Stomach (tissue), 9 donors: ENCODE data around the gene PON2. TPM values are rescaled to one million over a fixed set of nuclear protein-coding genes. Genes with fewer than 3 reads are reported as not detected.

Experiments
- DNase-seq, 2 donors: peaks; one replicate each; pipeline versions ENCODE4 v3.0.0 to v3.0.0-alpha.2; 2013 to 2019
- H3K27ac ChIP-seq, 5 donors: fragments of 200-600 bp in 4 of 5; sonication (generic) in 4 of 5; one replicate each; pipeline ENCODE4 v1.5.1; 2013 to 2019; ENCODE audit warnings: mild to moderate bottlenecking in 1 of 5, moderate library complexity in 1 of 5
- H3K27me3 ChIP-seq, 3 donors: fragments of 200-600 bp; sonication (generic); one replicate each; pipeline ENCODE4 v1.5.1; 2017 to 2019; ENCODE audit warnings: mixed run types in 1 of 3
- H3K36me3 ChIP-seq, 4 donors: fragments of 200-600 bp; sonication (generic); 1 replicate in 3 of 4; 2 replicates in 1 of 4; pipeline ENCODE4 v1.5.1; 2016 to 2019
- H3K4me1 ChIP-seq, 4 donors: fragments of 200-600 bp; sonication (generic); one replicate each; pipeline ENCODE4 v1.5.1; 2016 to 2019
- H3K4me3 ChIP-seq, 4 donors: fragments of 200-600 bp; sonication (generic) in 3 of 4; one replicate each; pipeline ENCODE4 v1.5.1; 2016 to 2019; ENCODE audit warnings: mild to moderate bottlenecking in 1 of 4
- H3K9me3 ChIP-seq, 4 donors: fragments of 200-600 bp; sonication (generic); one replicate each; pipeline ENCODE4 v1.5.1; 2016 to 2019
- EP300 ChIP-seq: sonication (generic); formaldehyde crosslinking; IDR thresholded peaks from one replicate; pipeline ENCODE4 v1.6.1; 2017; ENCODE audit warnings: antibody characterized with exemption
- POLR2A ChIP-seq, 4 donors: fragments of 450-650 bp; IDR thresholded peaks; one replicate each; pipeline ENCODE4 v1.6.1; 2016; ENCODE audit warnings: antibody characterized with exemption in 4 of 4, control low read depth in 2 of 4, mild to moderate bottlenecking in 1 of 4, moderate library complexity in 1 of 4
- POLR2AphosphoS5 ChIP-seq, 3 donors: sonication (generic); formaldehyde crosslinking; IDR thresholded peaks; one replicate each; pipeline ENCODE4 v1.6.1; 2016; ENCODE audit warnings: antibody characterized with exemption in 3 of 3
- WGBS, 5 donors: extraction: QIAGEN DNeasy Blood & Tissue Kit in 3 of 5; methylation state at CpG; one replicate each; pipeline versions ENCODE4 v1.1.5 to v1.1.7; 2013 to 2018; 5-methylcytosine and 5-hydroxymethylcytosine counted together
- intact Hi-C: fragments of 100-400 bp; cut with DNase I; formaldehyde crosslinking; loops from one replicate; pipeline ENCODE4 v1.15.1; 2023; ENCODE audit warnings: low total_unique reads
- polyA plus RNA-seq, 3 donors: library from polyadenylated mRNA; stranded (reverse); fragments of 200-250 nt; gene quantifications; one replicate each; pipeline ENCODE4 v1.2.3, GENCODE V29; 2013
- total RNA-seq, 5 donors: library from RNA; depleted of rRNA; stranded (reverse); fragments of >200 nt; gene quantifications; one replicate each; pipeline versions ENCODE4 v1.1.0 to v1.2.3, GENCODE V29; 2014 to 2016
- TF ChIP-seq, protein P1 (sequence below), 7 experiments: fragments of 450-650 bp in 4 of 7; fragments of 200-600 bp in 3 of 7; sonication (generic) in 3 of 7; IDR thresholded peaks; one replicate each; pipeline ENCODE4 v1.5.1; 2016 to 2019; ENCODE audit warnings: antibody characterized with exemption in 7 of 7, control low read depth in 2 of 7, mild to moderate bottlenecking in 1 of 7
- donor health status: healthy with polysubstance abuse.
- donor health status: Bipolar disorder and iron deficiency.
- donor health status: healthy.

The PON2 gene
- total and polyA plus RNA-seq, 8 donors: 6.3 to 151 (median 34.0) TPM

DNA sequence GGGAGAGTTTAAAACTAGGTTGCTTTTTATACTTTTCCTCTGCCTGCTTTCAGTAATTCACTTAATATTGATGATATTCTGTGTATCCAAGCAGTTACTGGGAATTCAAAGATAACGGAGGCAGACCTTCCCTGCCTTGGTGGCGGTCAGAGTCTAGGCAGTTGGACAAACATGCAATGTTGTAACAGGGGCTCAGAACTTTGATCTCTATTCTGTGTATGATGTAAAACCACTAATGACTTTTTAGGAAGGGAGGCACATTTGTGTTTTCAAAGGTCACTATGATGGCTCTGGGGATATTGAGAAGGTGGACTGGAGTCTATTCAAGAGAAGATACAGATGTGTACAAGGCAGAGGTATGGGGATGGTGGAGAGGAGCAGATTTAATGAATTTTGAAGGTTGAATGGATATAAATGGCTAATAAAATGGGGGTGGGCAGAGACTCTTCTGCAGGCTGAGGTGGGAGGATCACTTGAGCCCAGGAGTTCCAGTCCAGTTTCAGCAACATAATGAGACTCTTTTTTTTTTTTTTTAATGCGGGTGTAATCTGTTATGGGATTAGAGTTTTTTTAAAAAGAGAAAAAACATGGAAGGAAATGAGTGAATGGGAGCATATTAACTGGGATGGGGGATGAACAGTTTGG is 5.7 kb upstream of the PON2 start:
- Histone ChIP-seq H3K9me3 (no peaks in the 10 kb centered on the region), H3K4me3 (no peak overlapping the region), H3K36me3 (no peaks in the 10 kb centered on the region), H3K4me1 (peaks cover 0 to 2% (median under 1%) of the 10 kb centered on the region in 4 donors), H3K27me3 (no peaks in the 10 kb centered on the region), H3K27ac (no peak overlapping the region)
- TF ChIP-seq POLR2A (IDR thresholded peaks at IDR 0.05): no peak
- TF ChIP-seq EP300: no peak
- no peak for TF ChIP-seq POLR2AphosphoS5 (IDR thresholded peaks at IDR 0.05)
- TF ChIP-seq, protein P1, sequence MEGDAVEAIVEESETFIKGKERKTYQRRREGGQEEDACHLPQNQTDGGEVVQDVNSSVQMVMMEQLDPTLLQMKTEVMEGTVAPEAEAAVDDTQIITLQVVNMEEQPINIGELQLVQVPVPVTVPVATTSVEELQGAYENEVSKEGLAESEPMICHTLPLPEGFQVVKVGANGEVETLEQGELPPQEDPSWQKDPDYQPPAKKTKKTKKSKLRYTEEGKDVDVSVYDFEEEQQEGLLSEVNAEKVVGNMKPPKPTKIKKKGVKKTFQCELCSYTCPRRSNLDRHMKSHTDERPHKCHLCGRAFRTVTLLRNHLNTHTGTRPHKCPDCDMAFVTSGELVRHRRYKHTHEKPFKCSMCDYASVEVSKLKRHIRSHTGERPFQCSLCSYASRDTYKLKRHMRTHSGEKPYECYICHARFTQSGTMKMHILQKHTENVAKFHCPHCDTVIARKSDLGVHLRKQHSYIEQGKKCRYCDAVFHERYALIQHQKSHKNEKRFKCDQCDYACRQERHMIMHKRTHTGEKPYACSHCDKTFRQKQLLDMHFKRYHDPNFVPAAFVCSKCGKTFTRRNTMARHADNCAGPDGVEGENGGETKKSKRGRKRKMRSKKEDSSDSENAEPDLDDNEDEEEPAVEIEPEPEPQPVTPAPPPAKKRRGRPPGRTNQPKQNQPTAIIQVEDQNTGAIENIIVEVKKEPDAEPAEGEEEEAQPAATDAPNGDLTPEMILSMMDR (IDR thresholded peaks at IDR 0.05): no peak
- intact Hi-C loops: no loop called here
- WGBS, 5 donors: 68 to 89% (median 86%) methylated on average over 3 of the region's 3 CpGs
- DNase-seq: peak in 1 of 2 donors; percentile 17

DNA sequence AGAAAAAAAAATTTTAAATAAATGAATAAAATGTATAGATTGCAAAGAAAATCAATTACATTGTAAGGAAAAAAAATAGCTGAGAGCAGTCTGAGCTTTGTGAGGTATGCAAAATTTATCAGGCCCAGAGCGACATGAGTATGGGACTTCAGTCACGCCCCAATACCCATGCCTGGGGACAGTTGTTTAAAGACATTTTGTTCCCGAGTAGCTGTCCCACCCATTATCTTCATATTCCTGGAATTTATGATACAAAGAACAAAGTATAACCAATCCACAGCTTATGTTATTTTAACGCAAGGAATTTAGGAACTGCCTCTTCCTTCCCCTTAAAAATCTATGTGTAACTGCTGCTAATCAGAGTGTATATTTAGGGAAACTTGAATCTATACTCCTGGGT is 1.6 kb upstream of the PON2 start:
- peaks cover 5 to 17% (median 13%) of the 10 kb centered on the region in 4 donors for H3K4me1 ChIP-seq
- H3K27me3 ChIP-seq: no peaks in the 10 kb centered on the region
- intact Hi-C loops: no loop called here
- H3K36me3 ChIP-seq: no peaks in the 10 kb centered on the region
- no peak overlapping the region for H3K27ac ChIP-seq
- no peak for DNase-seq
- H3K4me3 ChIP-seq: no peak overlapping the region
- H3K9me3 ChIP-seq: no peaks in the 10 kb centered on the region
- TF ChIP-seq, protein P1 (IDR thresholded peaks at IDR 0.05): no peak
- no peak for TF ChIP-seq EP300
- TF ChIP-seq POLR2AphosphoS5 (IDR thresholded peaks at IDR 0.05): no peak
- no peak for TF ChIP-seq POLR2A (IDR thresholded peaks at IDR 0.05)
- WGBS, 5 donors: 71 to 90% (median 84%) methylated on average over 4 of the region's 4 CpGs

DNA sequence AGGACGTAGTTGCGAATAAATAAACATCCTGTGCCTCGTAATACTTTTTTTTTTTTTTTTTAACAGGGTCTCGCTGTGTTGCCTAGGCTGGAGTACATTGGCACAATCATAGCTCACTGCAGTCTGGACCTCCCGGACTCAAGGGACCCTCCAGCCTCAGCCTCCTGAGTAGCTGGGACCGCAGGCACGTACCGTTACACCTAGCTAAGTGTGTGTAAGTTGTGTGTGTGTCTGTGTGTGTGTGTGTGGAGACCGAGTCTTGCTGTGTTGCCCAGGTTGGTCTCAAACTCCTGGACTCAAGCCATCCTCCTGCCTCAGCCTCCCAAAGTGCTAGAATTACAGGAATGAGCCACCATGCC is 573 bp upstream of the PON2 start:
- 49 to 53% (median 51%) methylated on average over 9 of the region's 9 CpGs for WGBS, 5 donors
- Histone ChIP-seq H3K27ac (peak overlapping the region; percentile 85 to 95 (median 94)), H3K27me3 (no peaks in the 10 kb centered on the region), H3K4me1 (peaks cover 10 to 24% (median 16%) of the 10 kb centered on the region in 4 donors), H3K4me3 (peak overlapping the region; percentile 64 to 82 (median 71)), H3K9me3 (no peaks in the 10 kb centered on the region), H3K36me3 (no peaks in the 10 kb centered on the region)
- no peak for DNase-seq
- intact Hi-C loops: no loop called here
- TF ChIP-seq, protein P1 (IDR thresholded peaks at IDR 0.05): no peak
- no peak for TF ChIP-seq POLR2AphosphoS5 (IDR thresholded peaks at IDR 0.05)
- TF ChIP-seq POLR2A (IDR thresholded peaks at IDR 0.05): no peak
- no peak for TF ChIP-seq EP300

DNA sequence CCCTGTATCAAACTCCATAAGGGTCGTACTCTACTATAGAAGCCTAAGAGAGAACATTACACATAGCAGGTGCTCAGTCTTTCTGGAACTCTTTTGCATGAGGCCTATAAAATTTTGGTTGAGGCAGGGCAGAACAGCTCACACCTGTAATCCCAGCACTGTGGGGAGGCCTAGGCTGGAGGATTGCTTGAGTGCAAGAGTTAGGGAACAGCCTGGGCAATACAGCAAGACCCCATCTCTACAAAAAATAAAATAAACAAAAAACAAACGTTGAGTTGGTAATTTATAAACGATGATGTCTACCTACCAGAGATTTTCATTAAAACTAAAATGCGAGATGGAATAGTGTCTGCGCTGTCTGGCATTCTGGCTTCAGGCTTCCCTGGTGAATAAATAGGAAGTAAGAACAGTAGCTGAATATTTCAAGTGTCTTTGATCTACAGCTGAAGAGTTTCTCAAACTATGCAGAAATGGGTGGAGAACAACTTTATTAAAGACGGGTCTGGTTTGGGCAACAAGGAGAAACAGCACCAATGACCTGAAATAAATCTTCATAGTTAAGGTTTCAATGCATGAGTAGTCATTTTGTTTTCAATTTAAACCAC is 774 bp downstream of the PON2 start:
- no peak for TF ChIP-seq EP300
- TF ChIP-seq, protein P1 (IDR thresholded peaks at IDR 0.05): no peak
- no peak for TF ChIP-seq POLR2AphosphoS5 (IDR thresholded peaks at IDR 0.05)
- no peak for TF ChIP-seq POLR2A (IDR thresholded peaks at IDR 0.05)
- Histone ChIP-seq H3K27ac (peak overlapping the region in 4 of 5 donors; percentile 85 to 95 (median 94)), H3K36me3 (no peaks in the 10 kb centered on the region), H3K4me1 (peaks cover 10 to 24% (median 16%) of the 10 kb centered on the region in 4 donors), H3K27me3 (no peaks in the 10 kb centered on the region), H3K4me3 (peak overlapping the region; percentile 64 to 82 (median 71)), H3K9me3 (no peaks in the 10 kb centered on the region)
- WGBS, 5 donors: 44 to 55% (median 49%) methylated on average over 6 of the region's 6 CpGs
- no peak for DNase-seq
- intact Hi-C loops: no loop called here
